BJ (cell line): Measurements from ENCODE around the gene F5. TPM values are rescaled to one million over a fixed set of nuclear protein-coding genes. Genes with fewer than 3 reads are reported as not detected.
"Not testable (repeated sequence)": the region's sequence is repeated elsewhere in the genome, so short reads cannot be mapped to it uniquely, and the experiment has no call there.

ENCODE experiments used
- CTCF ChIA-PET: fragments of 350-600 bp; formaldehyde crosslinking; extraction: SDS; loops from one replicate; lab custom pipeline; 2021; ENCODE audit warnings: antibody characterized with exemption, inconsistent platforms; lab: Yijun Ruan, JAX
- POLR2A ChIA-PET: fragments of 300-600 bp; sonication (Branson Sonifier 250); formaldehyde crosslinking; extraction: SDS; loops from one replicate; lab custom pipeline; 2021; ENCODE audit warnings: antibody characterized with exemption; lab: Charles Lee
- DNase-seq: peaks from one replicate; pipeline ENCODE4 v3.0.0-alpha.2; 2011; ENCODE audit warnings: low read depth
- H3K27me3 ChIP-seq: 2 replicates; pipeline ENCODE4 v1.6.0; 2011; ENCODE audit warnings: low read length; ENCODE audit not compliant: control insufficient read depth, insufficient read depth
- H3K36me3 ChIP-seq: 2 replicates; pipeline ENCODE4 v1.5.1; 2011; ENCODE audit warnings: low read length; ENCODE audit not compliant: control insufficient read depth, insufficient read depth
- H3K4me3 ChIP-seq: 2 replicates; pipeline ENCODE4 v1.5.1; 2011; ENCODE audit warnings: low read depth, mild to moderate bottlenecking, control low read depth, low read length
- CTCF ChIP-seq: IDR thresholded peaks from 2 replicates; pipeline ENCODE4 v1.5.1; 2011; ENCODE audit warnings: low read depth, mild to moderate bottlenecking, control low read depth, inconsistent platforms, low read length, moderate library complexity; ENCODE audit not compliant: insufficient read depth
- polyA plus RNA-seq: library from polyadenylated mRNA; depleted of rRNA; stranded (reverse); fragments of >200 nt; gene quantifications from 2 replicates; pipeline ENCODE4 v1.2.3, GENCODE V29; 2011

The F5 gene
- polyA plus RNA-seq, 1 experiment = not detected

GRCh38 chr1:169534653-169535052 lies 51.6 kb downstream of the F5 start:
- Histone ChIP-seq H3K27me3 (peaks cover 1% of the 10 kb centered on the region; the same call in 1 of the 2 replicates), H3K4me3 (no peak overlapping the region), H3K36me3 (no peaks in the 10 kb centered on the region)
- no peak for DNase-seq
- TF ChIP-seq CTCF = no peak
- ChIA-PET CTCF (interaction anchor here (1.2 kb wide), 1 partner anchor 19 kb away, joined by 3 read pairs; no protein-coding TSS in a partner anchor), POLR2A (no interaction called here)

- DNase-seq, H3K4me3 ChIP-seq, H3K27me3 ChIP-seq, POLR2A ChIA-PET, H3K36me3 ChIP-seq: not testable (repeated sequence)
- CTCF ChIA-PET = interaction anchor here (0.7 kb wide), 1 partner anchor 12 kb away, joined by 4 read pairs; no protein-coding TSS in a partner anchor
These were observed 52.6 kb downstream of the F5 start for GRCh38 chr1:169533528-169534190.

- POLR2A ChIA-PET = interaction anchor here (0.6 kb wide), 1 partner anchor 13 kb away, joined by 3 read pairs; no protein-coding TSS in a partner anchor
- DNase-seq = no peak
- no peak for TF ChIP-seq CTCF
These were observed 55.8 kb downstream of the F5 start for GRCh38 chr1:169530448-169530847.

GRCh38 chr1:169529068-169529642 lies 57.1 kb downstream of the F5 start:
- POLR2A ChIA-PET = no interaction called here
- Histone ChIP-seq H3K27me3 (peaks cover 1% of the 10 kb centered on the region; the same call in 1 of the 2 replicates), H3K4me3 (no peak overlapping the region), H3K36me3 (no peaks in the 10 kb centered on the region)
- TF ChIP-seq CTCF = no peak
- CTCF ChIA-PET = no interaction called here
- DNase-seq = no peak

More at GRCh38 chr1:169530448-169530847, 55.8 kb downstream of the F5 start:
- Histone ChIP-seq H3K27me3 (peaks cover 1% of the 10 kb centered on the region; the same call in 1 of the 2 replicates), H3K36me3 (no peaks in the 10 kb centered on the region), H3K4me3 (no peak overlapping the region)
- CTCF ChIA-PET = interaction anchor here (1.0 to 1.5 kb wide), 2 partner anchors 14 to 16 kb away, joined by 3 to 4 read pairs; no protein-coding TSS in a partner anchor

- POLR2A ChIA-PET = no interaction called here
- H3K36me3 ChIP-seq = no peaks in the 10 kb centered on the region
- peaks cover 1% of the 10 kb centered on the region; the same call in 1 of the 2 replicates for H3K27me3 ChIP-seq
- TF ChIP-seq CTCF = no peak
- H3K4me3 ChIP-seq = no peak overlapping the region
- CTCF ChIA-PET = interaction anchor here (1.4 kb wide), 1 partner anchor 20 kb away, joined by 3 read pairs; no protein-coding TSS in a partner anchor
- no peak for DNase-seq
These were observed 57.8 kb downstream of the F5 start for GRCh38 chr1:169528215-169529067.
